T-helper 1 cell treated with Interleukin-12 subunit alpha and Interleukin-12 subunit beta and Interleukin-4 antibody, amounts not matched to agents 30 ng/mL and 1 ng/mL, for 36 hours (primary cell): ENCODE data around the gene SMOC2. TPM values are rescaled to one million over a fixed set of nuclear protein-coding genes. Genes with fewer than 3 reads are reported as not detected.
"Not testable (repeated sequence)": the region's sequence is repeated elsewhere in the genome, so short reads cannot be mapped to it uniquely, and the experiment has no call there.

Experiments used
- intact Hi-C: fragments of 100-400 bp; cut with micrococcal nuclease; formaldehyde crosslinking; loops from one replicate; pipeline ENCODE4 v1.15.1; 2024
- total RNA-seq: library from RNA; stranded (reverse); gene quantifications from 2 replicates; pipeline ENCODE4 v1.2.3, GENCODE V29; 2022

SMOC2 gene
- total RNA-seq, 1 donor from 2014 or later: not detected

DNA sequence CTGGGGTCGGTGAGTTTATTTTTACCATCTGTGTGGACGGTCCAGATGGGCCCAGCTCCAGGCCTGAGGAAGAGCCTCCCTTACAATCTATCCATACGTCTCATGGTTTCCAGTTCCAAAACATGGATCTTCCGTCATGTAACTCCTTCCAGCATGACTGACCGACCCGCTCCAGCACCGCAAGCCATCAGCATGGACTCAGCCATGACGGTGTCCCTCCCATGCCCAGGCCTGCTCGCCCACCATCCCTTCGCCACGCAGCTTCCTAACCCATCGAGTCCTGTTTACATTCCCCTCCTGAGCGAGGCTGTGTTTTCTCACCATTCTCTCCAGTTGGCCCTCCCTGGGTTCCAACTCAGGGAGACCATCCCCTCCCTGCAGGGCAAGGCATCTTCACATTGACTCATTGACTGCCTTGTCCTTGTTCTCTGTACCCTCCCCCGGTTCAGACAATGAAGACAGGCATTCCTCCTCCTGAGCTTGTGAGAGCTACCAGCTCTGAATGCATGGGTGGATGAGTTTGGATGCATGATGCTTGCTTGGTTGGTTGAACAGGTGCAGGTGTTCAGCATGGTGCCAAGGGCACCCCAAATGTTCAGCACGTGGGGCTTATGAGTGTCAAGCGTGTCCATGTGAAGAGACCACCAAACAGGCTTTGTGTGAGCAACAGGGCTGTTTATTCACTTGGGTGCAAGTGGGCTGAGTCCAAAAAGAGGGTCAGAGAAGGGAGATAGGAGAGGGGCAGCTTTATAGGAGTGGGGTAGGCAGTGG is 235.8 kb downstream of the SMOC2 start:
- intact Hi-C loops: no loop called here

- intact Hi-C loops: not testable (repeated sequence)
Observed at GRCh38 chr6:168677323-168677781, 236.4 kb downstream of the SMOC2 start.

DNA sequence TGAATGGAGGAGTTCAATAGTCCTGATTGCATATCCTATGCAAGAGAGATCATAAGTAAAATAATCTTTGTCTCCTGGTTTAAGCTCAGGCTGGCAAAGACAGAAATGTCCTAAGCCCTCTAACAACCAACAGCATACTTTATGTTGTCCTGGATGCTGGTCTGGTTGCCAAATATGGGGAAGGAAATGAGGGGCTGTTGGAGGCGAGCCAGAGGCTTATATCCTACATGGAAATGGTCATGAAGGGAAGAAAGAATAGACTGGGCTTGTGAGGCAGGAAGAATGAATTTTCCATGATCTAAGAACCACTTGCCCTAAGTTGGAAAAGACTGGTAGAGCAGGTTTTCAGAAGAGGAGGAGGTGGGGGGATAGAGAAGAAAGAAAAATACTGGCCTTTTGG is 237.1 kb downstream of the SMOC2 start:
- intact Hi-C loops: no loop called here

DNA sequence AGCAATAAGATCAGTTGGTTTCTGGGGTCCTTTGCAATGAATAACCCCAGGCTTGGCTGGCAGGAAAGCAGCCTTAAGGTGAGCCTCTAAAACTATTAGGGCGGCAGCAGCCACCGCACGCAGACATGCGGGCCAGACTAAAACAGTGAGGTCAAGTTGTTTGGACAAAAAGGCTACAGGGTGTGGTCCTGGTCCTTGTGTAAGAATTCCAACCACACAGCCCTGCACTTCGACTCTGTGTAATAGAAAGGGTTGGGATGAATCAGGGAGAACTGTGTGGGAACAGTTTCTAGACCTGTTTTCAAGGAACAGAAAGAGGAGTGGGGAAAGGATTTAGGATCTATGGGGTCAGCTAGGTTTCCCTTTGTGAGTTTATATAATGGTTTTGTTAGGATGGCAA is 237.6 kb downstream of the SMOC2 start:
- intact Hi-C loops: no loop called here

GRCh38 chr6:168681748-168682147 is 240.8 kb downstream of the SMOC2 start:
- intact Hi-C loops: no loop called here

- intact Hi-C loops: no loop called here
Observed at GRCh38 chr6:168683621-168684020, 242.6 kb downstream of the SMOC2 start.

GRCh38 chr6:168684471-168684870 is 243.5 kb downstream of the SMOC2 start:
- intact Hi-C loops: no loop called here

GRCh38 chr6:168684906-168685305 is 243.9 kb downstream of the SMOC2 start:
- intact Hi-C loops: no loop called here

DNA sequence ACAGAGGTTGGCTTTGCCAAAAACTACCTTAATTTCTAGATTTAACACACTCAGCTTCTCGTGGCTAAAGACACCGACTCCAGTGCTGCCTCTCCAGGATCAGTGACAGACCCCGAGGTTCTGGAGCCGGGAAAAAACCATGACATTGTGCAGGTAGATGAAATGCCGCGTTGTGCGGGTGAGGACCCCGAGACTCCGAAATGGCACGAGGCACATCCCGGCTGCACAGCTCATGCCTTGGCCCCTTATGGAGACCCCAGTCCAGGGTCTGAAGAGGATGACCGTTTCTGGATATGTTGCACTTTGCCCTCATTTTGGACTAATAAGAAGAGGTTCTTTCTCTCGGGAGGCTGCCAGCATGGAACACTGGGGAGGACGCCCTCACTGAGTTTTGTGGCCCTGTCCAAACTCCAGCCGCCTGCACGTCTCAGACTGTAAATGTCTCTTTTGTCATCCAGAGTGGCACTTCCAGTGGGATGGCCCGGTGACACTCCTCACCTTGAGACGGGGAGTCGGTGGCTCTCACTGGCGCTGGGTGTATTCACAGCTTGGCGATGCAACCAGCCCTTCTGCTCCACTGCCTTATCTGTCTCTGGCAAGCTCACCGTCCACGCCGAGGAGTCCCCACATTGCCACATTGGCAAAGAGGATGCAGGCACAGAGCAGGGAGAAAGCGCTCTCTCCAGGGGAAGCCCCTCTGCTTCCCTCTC is 245.2 kb downstream of the SMOC2 start:
- intact Hi-C loops: no loop called here

GRCh38 chr6:168686831-168687730 is 246.1 kb downstream of the SMOC2 start:
- intact Hi-C loops: no loop called here

GRCh38 chr6:168690271-168690670 is 249.3 kb downstream of the SMOC2 start:
- intact Hi-C loops: no loop called here

- intact Hi-C loops: no loop called here
Observed at GRCh38 chr6:168691774-168692173, 250.8 kb downstream of the SMOC2 start.

- intact Hi-C loops: no loop called here
Observed at GRCh38 chr6:168692193-168692914, 251.4 kb downstream of the SMOC2 start.

DNA sequence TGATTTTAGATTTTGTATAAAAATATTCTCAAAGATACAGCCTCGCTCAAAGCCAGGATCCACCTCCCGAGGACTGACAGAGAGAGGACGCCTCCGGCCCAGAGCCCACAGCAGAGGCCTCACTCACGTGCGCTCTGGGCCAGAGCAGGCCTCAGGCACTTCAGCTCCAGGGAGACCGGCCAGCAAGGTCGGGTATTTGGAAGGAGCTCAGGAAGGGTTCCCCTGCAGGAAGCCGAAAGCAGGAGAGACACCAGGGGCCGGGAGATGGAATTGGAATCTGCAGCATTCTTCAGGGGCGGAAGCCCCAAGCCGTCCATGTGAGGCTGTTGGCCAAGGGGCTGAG is 251.9 kb downstream of the SMOC2 start:
- intact Hi-C loops: not testable (repeated sequence)

- intact Hi-C loops: not testable (repeated sequence)
Observed at GRCh38 chr6:168694797-168695196, 253.8 kb downstream of the SMOC2 start.

- intact Hi-C loops: no loop called here
Observed at GRCh38 chr6:168695701-168696100, 254.7 kb downstream of the SMOC2 start.

DNA sequence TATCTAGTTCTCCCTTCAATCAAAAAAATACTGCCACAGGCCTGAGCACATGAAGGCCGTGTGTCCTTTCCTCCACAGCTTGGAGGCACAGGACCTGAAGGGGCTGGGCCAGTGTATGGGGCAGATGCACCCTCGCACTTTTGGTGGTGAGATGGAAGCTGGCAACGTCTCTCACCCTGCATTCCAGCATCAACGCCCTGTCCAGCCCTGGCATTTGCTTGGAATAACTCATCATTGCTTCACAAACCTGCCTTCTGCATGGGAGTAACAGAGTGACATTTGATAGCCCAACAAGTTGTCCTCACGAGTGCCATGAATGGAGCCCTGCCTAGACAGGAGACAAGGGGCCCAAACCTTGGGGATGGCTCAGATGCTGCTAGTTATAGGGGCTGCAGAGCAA is 257.9 kb downstream of the SMOC2 start:
- intact Hi-C loops: no loop called here

GRCh38 chr6:168699631-168700295 is 258.8 kb downstream of the SMOC2 start:
- intact Hi-C loops: no loop called here

DNA sequence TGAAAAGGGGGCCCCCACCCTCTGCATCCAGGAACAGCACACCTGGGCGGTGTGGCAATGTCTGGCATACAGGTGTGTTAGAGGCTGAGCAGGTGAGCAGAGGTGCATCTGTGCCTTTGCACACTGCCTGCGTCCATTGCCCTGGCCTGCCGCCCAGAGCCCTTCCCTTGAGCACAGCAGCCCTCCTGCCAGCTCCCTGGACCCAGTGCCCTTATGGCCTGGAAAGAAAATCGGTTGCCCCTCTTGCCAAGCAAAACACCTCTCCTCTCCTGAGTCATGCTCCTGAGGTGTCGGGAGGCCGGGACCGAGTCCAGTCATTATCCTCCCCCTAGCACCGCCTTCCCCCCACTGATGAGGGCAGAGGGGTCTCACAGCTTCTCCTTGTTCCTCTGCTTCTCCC is 259.9 kb downstream of the SMOC2 start:
- intact Hi-C loops: no loop called here

GRCh38 chr6:168703990-168704389 is 263.0 kb downstream of the SMOC2 start:
- intact Hi-C loops: no loop called here

DNA sequence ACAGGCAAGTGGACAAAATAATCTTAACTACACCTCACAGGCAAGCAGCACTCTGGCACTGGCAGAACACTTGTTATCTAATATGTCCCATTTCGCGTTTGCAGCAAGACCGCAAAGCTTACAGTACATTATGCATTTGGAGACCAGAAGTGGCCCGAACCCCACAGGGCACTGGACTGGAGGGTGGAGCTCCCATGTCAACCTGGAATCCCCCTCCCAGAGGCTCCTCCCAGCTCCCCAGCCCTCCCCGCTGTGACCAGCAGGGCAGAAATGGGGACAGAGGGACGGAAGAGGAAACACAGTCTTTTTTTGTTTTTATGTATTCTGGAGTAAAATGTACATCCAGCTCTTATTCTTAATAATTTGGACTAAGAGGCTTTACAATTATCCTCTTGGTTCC is 263.7 kb downstream of the SMOC2 start:
- intact Hi-C loops: no loop called here
